WTC11 (cell line): ENCODE data around the gene RAI14.

Experiments used
- CTCF ChIP-seq: fragments of 200-600 bp; IDR thresholded peaks from 2 replicates; pipeline ENCODE4 v1.8.0; 2022; ENCODE audit warnings: antibody characterized with exemption
- ELF4 ChIP-seq: sonication (generic); formaldehyde crosslinking; IDR thresholded peaks from 2 replicates; pipeline ENCODE4 v1.8.1; 2022; ENCODE audit warnings: low read depth, mild to moderate bottlenecking, moderate library complexity, missing genetic modification reagents
- NR3C1 ChIP-seq: sonication (generic); formaldehyde crosslinking; conservative IDR thresholded peaks from 2 replicates; pipeline ENCODE4 v1.8.1; 2023; ENCODE audit warnings: low read depth, mild to moderate bottlenecking, missing genetic modification reagents
- TP53 ChIP-seq: sonication (generic); formaldehyde crosslinking; IDR thresholded peaks from 2 replicates; pipeline ENCODE4 v1.8.1; 2023; ENCODE audit warnings: mild to moderate bottlenecking, missing genetic modification reagents
- ZNF671 ChIP-seq: fragments of 250-450 bp; sonication (Bioruptor Pico); IDR thresholded peaks from 2 replicates; pipeline ENCODE4 v1.8.0; 2021; ENCODE audit warnings: mild to moderate bottlenecking
- TF ChIP-seq, protein P1 (sequence below): sonication (generic); formaldehyde crosslinking; IDR thresholded peaks from 2 replicates; pipeline ENCODE4 v1.8.0; 2022; ENCODE audit warnings: mild to moderate bottlenecking, missing genetic modification reagents
- TF ChIP-seq, protein P2 (sequence below): sonication (generic); formaldehyde crosslinking; IDR thresholded peaks from 2 replicates; pipeline ENCODE4 v1.8.1; 2023; ENCODE audit warnings: mild to moderate bottlenecking, missing genetic modification reagents, moderate library complexity

DNA sequence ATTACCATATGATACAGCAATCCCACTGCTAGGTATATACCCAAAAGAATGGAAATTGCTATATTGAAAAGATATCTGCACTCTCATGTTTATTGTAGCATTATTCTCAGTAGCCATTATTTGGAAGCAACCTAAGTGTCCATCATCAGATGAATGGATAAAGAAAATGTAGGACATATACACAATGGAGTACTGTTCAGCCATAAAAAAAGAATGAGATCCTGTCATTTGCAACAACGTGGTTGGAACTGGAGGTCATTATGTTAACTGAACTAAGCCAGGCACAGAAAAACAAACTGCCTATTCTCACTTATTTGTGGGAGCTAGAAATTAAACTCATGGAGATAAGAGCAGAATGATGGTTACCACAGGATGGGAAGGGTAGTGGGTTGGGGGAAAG is 119.8 kb downstream of the RAI14 start:
- TF ChIP-seq, protein P1, sequence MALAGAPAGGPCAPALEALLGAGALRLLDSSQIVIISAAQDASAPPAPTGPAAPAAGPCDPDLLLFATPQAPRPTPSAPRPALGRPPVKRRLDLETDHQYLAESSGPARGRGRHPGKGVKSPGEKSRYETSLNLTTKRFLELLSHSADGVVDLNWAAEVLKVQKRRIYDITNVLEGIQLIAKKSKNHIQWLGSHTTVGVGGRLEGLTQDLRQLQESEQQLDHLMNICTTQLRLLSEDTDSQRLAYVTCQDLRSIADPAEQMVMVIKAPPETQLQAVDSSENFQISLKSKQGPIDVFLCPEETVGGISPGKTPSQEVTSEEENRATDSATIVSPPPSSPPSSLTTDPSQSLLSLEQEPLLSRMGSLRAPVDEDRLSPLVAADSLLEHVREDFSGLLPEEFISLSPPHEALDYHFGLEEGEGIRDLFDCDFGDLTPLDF: no peak
- TF ChIP-seq ELF4 (CRISPR knock-in tag): no peak
- TF ChIP-seq ZNF671 (CRISPR knock-in tag): no peak
- TF ChIP-seq CTCF: no peak
- no peak for TF ChIP-seq TP53
- no peak for TF ChIP-seq NR3C1 (CRISPR knock-in tag)
- TF ChIP-seq, protein P2, sequence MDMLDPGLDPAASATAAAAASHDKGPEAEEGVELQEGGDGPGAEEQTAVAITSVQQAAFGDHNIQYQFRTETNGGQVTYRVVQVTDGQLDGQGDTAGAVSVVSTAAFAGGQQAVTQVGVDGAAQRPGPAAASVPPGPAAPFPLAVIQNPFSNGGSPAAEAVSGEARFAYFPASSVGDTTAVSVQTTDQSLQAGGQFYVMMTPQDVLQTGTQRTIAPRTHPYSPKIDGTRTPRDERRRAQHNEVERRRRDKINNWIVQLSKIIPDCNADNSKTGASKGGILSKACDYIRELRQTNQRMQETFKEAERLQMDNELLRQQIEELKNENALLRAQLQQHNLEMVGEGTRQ (CRISPR knock-in tag): no peak
